ENCODE results near the gene BIRC2.
"Not testable (repeated sequence)": the region's sequence is repeated elsewhere in the genome, so short reads cannot be mapped to it uniquely, and the experiment has no call there.

The BIRC2 gene

GRCh38 chr11:102346748-102347461 is at the start of gene BIRC2:
Gene BIRC2, plus strand, starts transcription at chr11:102347214. Its CDS starts 2,641 bp downstream, at chr11:102349855.
- FAIRE-seq = peak; percentile 96
- DNase-seq (ENCODE audit: insufficient read length, low spot score) = peak; percentile 44

- FAIRE-seq = not testable (repeated sequence)
Measured at GRCh38 chr11:102300837-102301236, 46.2 kb upstream of the BIRC2 start.

GRCh38 chr11:102302241-102302640 is 44.8 kb upstream of the BIRC2 start:
- DNase-seq (ENCODE audit: insufficient read length, low spot score) (no peak), FAIRE-seq (no peak)

More at GRCh38 chr11:102300837-102301236, 46.2 kb upstream of the BIRC2 start:
- DNase-seq (ENCODE audit: insufficient read length, low spot score) = not testable (repeated sequence)

- DNase-seq (ENCODE audit: insufficient read length, low spot score) = no peak
- FAIRE-seq = no peak
Measured at GRCh38 chr11:102304686-102305085, 42.3 kb upstream of the BIRC2 start.

GRCh38 chr11:102305352-102306047 is 41.5 kb upstream of the BIRC2 start:
- FAIRE-seq (no peak), DNase-seq (ENCODE audit: insufficient read length, low spot score) (no peak)

GRCh38 chr11:102306048-102306597 is 40.9 kb upstream of the BIRC2 start:
- FAIRE-seq (no peak), DNase-seq (ENCODE audit: insufficient read length, low spot score) (no peak)

- FAIRE-seq = no peak
Measured at GRCh38 chr11:102306817-102307726, 39.9 kb upstream of the BIRC2 start.

GRCh38 chr11:102307727-102308038 is 39.3 kb upstream of the BIRC2 start:
- DNase-seq (ENCODE audit: insufficient read length, low spot score) (no peak), FAIRE-seq (no peak)

More at GRCh38 chr11:102306817-102307726, 39.9 kb upstream of the BIRC2 start:
- no peak for DNase-seq (ENCODE audit: insufficient read length, low spot score)

GRCh38 chr11:102309621-102310541 is 37.1 kb upstream of the BIRC2 start:
- DNase-seq (ENCODE audit: insufficient read length, low spot score) = no peak
- FAIRE-seq = no peak

GRCh38 chr11:102312667-102313066 is 34.3 kb upstream of the BIRC2 start:
- FAIRE-seq (peak; percentile 76), DNase-seq (ENCODE audit: insufficient read length, low spot score) (no peak)

GRCh38 chr11:102313238-102313940 is 33.6 kb upstream of the BIRC2 start:
- FAIRE-seq (peak; percentile 90), DNase-seq (ENCODE audit: insufficient read length, low spot score) (no peak)

GRCh38 chr11:102314784-102315183 is 32.2 kb upstream of the BIRC2 start:
- FAIRE-seq (peak; percentile 66), DNase-seq (ENCODE audit: insufficient read length, low spot score) (no peak)

- peak; percentile 37 for FAIRE-seq
- DNase-seq (ENCODE audit: insufficient read length, low spot score) = no peak
Measured at GRCh38 chr11:102316346-102316904, 30.6 kb upstream of the BIRC2 start.

- FAIRE-seq (peak; percentile 99), DNase-seq (ENCODE audit: insufficient read length, low spot score) (peak; percentile 44)
Measured at GRCh38 chr11:102317099-102317767, 29.8 kb upstream of the BIRC2 start, which contains the start of gene BIRC3. Gene BIRC3, plus strand, starts transcription at chr11:102317484. Its CDS starts 7,026 bp downstream, at chr11:102324510.

- DNase-seq (ENCODE audit: insufficient read length, low spot score) (no peak), FAIRE-seq (no peak)
Measured at GRCh38 chr11:102317768-102318103, 29.3 kb upstream of the BIRC2 start.

GRCh38 chr11:102318469-102318868 is 28.5 kb upstream of the BIRC2 start:
- FAIRE-seq (no peak), DNase-seq (ENCODE audit: insufficient read length, low spot score) (no peak)

GRCh38 chr11:102319544-102319943 is 27.5 kb upstream of the BIRC2 start:
- FAIRE-seq (peak; percentile 89), DNase-seq (ENCODE audit: insufficient read length, low spot score) (no peak)

GRCh38 chr11:102320188-102320587 is 26.8 kb upstream of the BIRC2 start:
- DNase-seq (ENCODE audit: insufficient read length, low spot score) (no peak), FAIRE-seq (peak; percentile 21)

Measured in GM19239 (cell line).